SK-N-SH (cell line): ENCODE results near the gene UBTD2. TPM values are rescaled to one million over a fixed set of nuclear protein-coding genes. Genes with fewer than 3 reads are reported as not detected.

Experiments
- CTCF ChIA-PET: fragments of 300-600, 350-600 bp; formaldehyde crosslinking; extraction: SDS; loops from one replicate; lab custom pipeline; 2021; lab: Yijun Ruan, JAX
- POLR2A ChIA-PET: fragments of 350-600 bp; sonication (Branson Sonifier 250); formaldehyde crosslinking; extraction: SDS; loops from one replicate; lab custom pipeline; 2020; ENCODE audit warnings: antibody characterized with exemption, inconsistent platforms; lab: Yijun Ruan, JAX
- DNase-seq: peaks from one replicate; pipeline ENCODE4 v3.0.0; 2012
- H2AFZ ChIP-seq: fragments of 200-600 bp; sonication (generic); 2 replicates; pipeline ENCODE4 v1.8.1; 2016; ENCODE audit warnings: antibody characterized with exemption, mild to moderate bottlenecking, low read depth
- H3F3A ChIP-seq: fragments of 200-600 bp; sonication (generic); replicated peaks from 2 replicates; pipeline ENCODE3; 2016; ENCODE audit warnings: antibody characterized with exemption, mild to moderate bottlenecking; ENCODE audit not compliant: insufficient read depth
- H3K27ac ChIP-seq, 2 experiments: fragments of 200-500 bp in 1 of 2; fragments of 200-600 bp in 1 of 2; sonication (Bioruptor generic) in 1 of 2; sonication (generic), shearing (Covaris generic) in 1 of 2; 2 replicates each; pipeline versions ENCODE4 v1.5.1 to v1.6.1; 2014 to 2016; ENCODE audit warnings: low read depth in 2 of 2, inconsistent platforms in 1 of 2, low read length in 1 of 2, mild to moderate bottlenecking in 1 of 2, mixed read lengths in 1 of 2
- H3K27me3 ChIP-seq: fragments of 200-600 bp; sonication (generic), shearing (Covaris generic); 2 replicates; pipeline ENCODE4 v1.6.1; 2016; ENCODE audit warnings: mixed run types; ENCODE audit not compliant: insufficient read depth
- H3K36me3 ChIP-seq, 2 experiments: fragments of 200-500 bp in 1 of 2; fragments of 200-600 bp in 1 of 2; sonication (Bioruptor generic) in 1 of 2; sonication (generic) in 1 of 2; replicated peaks in 1 of 2; 2 replicates each; pipeline versions ENCODE3 to v1.5.1; 2014 to 2016; ENCODE audit warnings: low read length in 1 of 2, mild to moderate bottlenecking in 1 of 2; ENCODE audit not compliant: insufficient read depth in 2 of 2, control insufficient read depth in 1 of 2
- H3K4me1 ChIP-seq, 2 experiments: fragments of 200-500 bp in 1 of 2; fragments of 200-600 bp in 1 of 2; sonication (Bioruptor generic) in 1 of 2; sonication (generic), shearing (Covaris generic) in 1 of 2; 2 replicates each; pipeline versions ENCODE4 v1.5.1 to v1.6.1; 2014 to 2016; ENCODE audit warnings: low read depth in 1 of 2, low read length in 1 of 2, mixed run types in 1 of 2; ENCODE audit not compliant: insufficient read depth in 2 of 2, control insufficient read depth in 1 of 2
- H3K4me2 ChIP-seq: fragments of 200-600 bp; sonication (generic), shearing (Covaris generic); 2 replicates; pipeline ENCODE4 v1.6.1; 2017; ENCODE audit warnings: mixed run types
- H3K4me3 ChIP-seq, 2 experiments: fragments of 200-500 bp in 1 of 2; fragments of 200-600 bp in 1 of 2; sonication (Bioruptor generic) in 1 of 2; sonication (generic), shearing (Covaris generic) in 1 of 2; 2 replicates each; pipeline versions ENCODE4 v1.5.1 to v1.8.1; 2014 to 2016; ENCODE audit warnings: low read depth in 2 of 2, inconsistent platforms in 1 of 2, low read length in 1 of 2, mild to moderate bottlenecking in 1 of 2, mixed read lengths in 1 of 2, moderate library complexity in 1 of 2
- H3K79me2 ChIP-seq: fragments of 200-600 bp; sonication (generic); 2 replicates; pipeline ENCODE4 v1.8.1; 2017; ENCODE audit warnings: mild to moderate bottlenecking; ENCODE audit not compliant: insufficient read depth
- H3K9ac ChIP-seq: fragments of 200-600 bp; sonication (generic); 2 replicates; pipeline ENCODE4 v1.6.1; 2017; ENCODE audit warnings: mixed run types
- H3K9me2 ChIP-seq: fragments of 200-600 bp; sonication (generic); 2 replicates; pipeline ENCODE4 v1.6.1; 2017; ENCODE audit warnings: mixed run types
- H3K9me3 ChIP-seq: fragments of 200-600 bp; sonication (generic); 2 replicates; pipeline ENCODE4 v1.6.1; 2017; ENCODE audit warnings: mixed run types, mild to moderate bottlenecking, moderate library complexity
- H4K20me1 ChIP-seq: fragments of 200-600 bp; sonication (generic); 2 replicates; pipeline ENCODE4 v1.6.1; 2017; ENCODE audit warnings: mild to moderate bottlenecking, mixed run types; ENCODE audit not compliant: insufficient read depth
- ELF1 ChIP-seq: IDR thresholded peaks from 2 replicates; pipeline ENCODE4 v1.4.0; 2012
- EZH2phosphoT487 ChIP-seq: fragments of 200-600 bp; sonication (generic); IDR thresholded peaks from 2 replicates; pipeline ENCODE4 v1.6.1; 2017; ENCODE audit warnings: low read depth, mixed run types, mild to moderate bottlenecking, antibody characterized with exemption, moderate library complexity, borderline replicate concordance
- FOXJ3 ChIP-seq: sonication (generic); formaldehyde crosslinking; IDR thresholded peaks from 2 replicates; pipeline ENCODE4 v1.5.1; 2020; ENCODE audit warnings: mild to moderate bottlenecking, missing genetic modification reagents
- GABPA ChIP-seq: IDR thresholded peaks from 2 replicates; pipeline ENCODE4 v1.4.0; 2012; ENCODE audit warnings: low read depth, mild to moderate bottlenecking
- GATA2 ChIP-seq: sonication (generic); formaldehyde crosslinking; IDR thresholded peaks from 2 replicates; pipeline ENCODE4 v1.5.0; 2020; ENCODE audit warnings: mild to moderate bottlenecking, missing genetic modification reagents
- MXI1 ChIP-seq: IDR thresholded peaks from 2 replicates; pipeline ENCODE4 v1.6.1; 2012; ENCODE audit warnings: mild to moderate bottlenecking, low read depth, low read length, improper control_type of control experiment
- NFIC ChIP-seq: IDR thresholded peaks from 2 replicates; pipeline ENCODE4 v1.4.0; 2012; ENCODE audit warnings: borderline replicate concordance
- SIN3A ChIP-seq: IDR thresholded peaks from 2 replicates; pipeline ENCODE4 v1.6.1; 2012; ENCODE audit warnings: low read depth, mild to moderate bottlenecking, low read length, moderate library complexity, borderline replicate concordance
- SMC3 ChIP-seq: IDR thresholded peaks from 2 replicates; pipeline ENCODE4 v1.6.1; 2012; ENCODE audit warnings: low read depth, low read length, improper control_type of control experiment
- TAF1 ChIP-seq: IDR thresholded peaks from 2 replicates; pipeline ENCODE4 v1.6.1; 2012; ENCODE audit warnings: low read depth, mild to moderate bottlenecking, low read length, moderate library complexity, borderline replicate concordance
- ZBTB33 ChIP-seq: IDR thresholded peaks from 2 replicates; pipeline ENCODE4 v1.4.0; 2012; ENCODE audit warnings: low read depth, borderline replicate concordance
- WGBS: methylation state at CpG from one replicate; pipeline ENCODE4 v1.1.6; 2017; ENCODE audit warnings: low lambda C conversion rate; 5-methylcytosine and 5-hydroxymethylcytosine counted together
- polyA plus RNA-seq, 3 experiments: library from polyadenylated mRNA; depleted of rRNA; stranded (reverse); fragments of >200 nt; gene quantifications; 2 replicates each; pipeline ENCODE4 v1.2.3, GENCODE V29; 2012
- TF ChIP-seq, protein P1 (sequence below): fragments of 150-350 bp; IDR thresholded peaks from 2 replicates; pipeline ENCODE4 v1.6.1; 2016; ENCODE audit warnings: mild to moderate bottlenecking, low read depth, low read length
- TF ChIP-seq, protein P2 (sequence below): IDR thresholded peaks from 2 replicates; pipeline ENCODE4 v1.4.0; 2012; ENCODE audit warnings: low read depth, borderline replicate concordance

Gene UBTD2
- polyA plus RNA-seq, 1 of the 3 experiments (the other 2 are of a cell fraction), result 13.8 TPM

GRCh38 chr5:172175263-172175719, 108.3 kb downstream of the UBTD2 start:
- Histone ChIP-seq H3K27ac (no peak overlapping the region), H3K9ac (no peak overlapping the region), H3K4me1 (peaks cover 0 to 11% of the 10 kb centered on the region in 2 experiments; a peak in 1 of 4 replicates), H3K36me3 (no peaks in the 10 kb centered on the region), H2AFZ (no peak overlapping the region), H3F3A (no peaks in the 10 kb centered on the region), H3K79me2 (peaks cover 57% of the 10 kb centered on the region), H3K4me3 (no peak overlapping the region), H3K27me3 (no peaks in the 10 kb centered on the region), H3K4me2 (no peak overlapping the region), H3K9me2 (no peaks in the 10 kb centered on the region), H4K20me1 (peaks cover 23% of the 10 kb centered on the region; the same call in 1 of the 2 replicates), H3K9me3 (no peaks in the 10 kb centered on the region)
- TF ChIP-seq EZH2phosphoT487 (no peak), TAF1 (no peak), GABPA (no peak), MXI1 (no peak), ZBTB33 (no peak)
- POLR2A ChIA-PET, result no interaction called here
- no peak for DNase-seq
- CTCF ChIA-PET, result interaction anchor here (0.6 to 2.2 kb wide), 4 partner anchors 13 to 275 kb away, joined by 3 to 10 read pairs (median 3); partner anchors contain the start of gene STK10
- 95% methylated on average over 4 of the region's 7 CpGs for WGBS

DNA sequence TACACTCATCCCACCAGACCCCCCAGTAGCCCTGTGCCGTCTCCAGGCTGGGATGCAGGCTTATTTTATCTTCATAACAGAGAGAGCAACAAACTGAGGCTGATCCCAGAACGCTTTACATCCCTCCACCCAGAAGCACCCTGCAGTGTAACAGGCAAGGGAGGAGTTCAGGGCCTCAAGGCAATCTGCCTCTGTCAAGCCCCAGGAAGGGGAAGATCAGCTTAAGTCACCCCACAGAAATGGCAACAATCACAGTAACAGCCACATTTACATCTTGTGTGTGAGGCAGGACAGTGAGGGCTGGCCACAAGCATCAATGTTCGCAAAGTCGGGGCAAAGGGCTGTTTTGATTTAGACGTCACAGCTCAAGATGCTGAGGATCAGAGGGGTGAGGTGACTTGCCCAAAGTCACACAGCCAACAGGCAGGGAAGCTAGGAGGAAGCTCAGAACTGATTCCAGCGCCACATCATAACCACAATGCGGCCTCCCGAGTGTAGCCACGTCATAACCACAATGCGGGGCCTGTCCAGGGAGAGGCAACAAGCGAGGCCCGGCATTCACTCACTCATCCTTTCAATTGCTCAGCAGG, 109.9 kb downstream of the UBTD2 start:
- no peak overlapping the region for H3K4me2 ChIP-seq
- ChIA-PET POLR2A (no interaction called here), CTCF (interaction anchor here (0.8 to 2.2 kb wide), 3 partner anchors 11 to 67 kb away, joined by 3 to 17 read pairs (median 5); partner anchors contain the start of gene STK10)
- H3K36me3 ChIP-seq, result no peaks in the 10 kb centered on the region
- no peak overlapping the region for H3K4me3 ChIP-seq
- H3K27me3 ChIP-seq, result no peaks in the 10 kb centered on the region
- H3K9me3 ChIP-seq, result no peaks in the 10 kb centered on the region
- H3K79me2 ChIP-seq, result peaks cover 45% of the 10 kb centered on the region; the same call in 1 of the 2 replicates
- peak overlapping the region in 1 of 2 experiments; percentile 8; a peak in 1 of 4 replicates for H3K27ac ChIP-seq
- H4K20me1 ChIP-seq, result peaks cover 18% of the 10 kb centered on the region; the same call in 1 of the 2 replicates
- no peak for TF ChIP-seq ELF1
- TF ChIP-seq SIN3A, result no peak
- TF ChIP-seq, protein P1, sequence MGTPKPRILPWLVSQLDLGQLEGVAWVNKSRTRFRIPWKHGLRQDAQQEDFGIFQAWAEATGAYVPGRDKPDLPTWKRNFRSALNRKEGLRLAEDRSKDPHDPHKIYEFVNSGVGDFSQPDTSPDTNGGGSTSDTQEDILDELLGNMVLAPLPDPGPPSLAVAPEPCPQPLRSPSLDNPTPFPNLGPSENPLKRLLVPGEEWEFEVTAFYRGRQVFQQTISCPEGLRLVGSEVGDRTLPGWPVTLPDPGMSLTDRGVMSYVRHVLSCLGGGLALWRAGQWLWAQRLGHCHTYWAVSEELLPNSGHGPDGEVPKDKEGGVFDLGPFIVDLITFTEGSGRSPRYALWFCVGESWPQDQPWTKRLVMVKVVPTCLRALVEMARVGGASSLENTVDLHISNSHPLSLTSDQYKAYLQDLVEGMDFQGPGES, result no peak
- TF ChIP-seq GATA2 (CRISPR knock-in tag), result no peak
- TF ChIP-seq, protein P2, sequence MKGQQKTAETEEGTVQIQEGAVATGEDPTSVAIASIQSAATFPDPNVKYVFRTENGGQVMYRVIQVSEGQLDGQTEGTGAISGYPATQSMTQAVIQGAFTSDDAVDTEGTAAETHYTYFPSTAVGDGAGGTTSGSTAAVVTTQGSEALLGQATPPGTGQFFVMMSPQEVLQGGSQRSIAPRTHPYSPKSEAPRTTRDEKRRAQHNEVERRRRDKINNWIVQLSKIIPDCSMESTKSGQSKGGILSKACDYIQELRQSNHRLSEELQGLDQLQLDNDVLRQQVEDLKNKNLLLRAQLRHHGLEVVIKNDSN, result no peak
- TF ChIP-seq NFIC, result no peak
- no peak for TF ChIP-seq FOXJ3 (CRISPR knock-in tag)
- TF ChIP-seq MXI1, result no peak
- TF ChIP-seq SMC3, result no peak
- no peaks in the 10 kb centered on the region for H3K9me2 ChIP-seq
- 90% methylated on average over 12 of the region's 12 CpGs for WGBS
- no peak for DNase-seq
- peaks cover 0 to 11% of the 10 kb centered on the region in 2 experiments; a peak in 1 of 4 replicates for H3K4me1 ChIP-seq
- no peak overlapping the region for H2AFZ ChIP-seq
- H3F3A ChIP-seq, result no peaks in the 10 kb centered on the region
- no peak overlapping the region for H3K9ac ChIP-seq
